ENCODE data around the gene SLC16A1. TPM values are rescaled to one million over a fixed set of nuclear protein-coding genes. Genes with fewer than 3 reads are reported as not detected.

The SLC16A1 gene
- total RNA-seq, 2 donors from 2014 or later = 14.6 to 110 TPM

GRCh38 chr1:112937070-112937469, 18.9 kb downstream of the SLC16A1 start:
- no peak for DNase-seq (ENCODE audit: low spot score)

GRCh38 chr1:112935461-112936111, 20.4 kb downstream of the SLC16A1 start:
- Histone ChIP-seq H3K4me3 (no peak overlapping the region), H3K36me3 (no peaks in the 10 kb centered on the region), H3K4me1 (replicated peaks) (no peaks in the 10 kb centered on the region), H3K27ac (peak overlapping the region in 1 of 2 donors; percentile 19), H3K27me3 (replicated peaks; ENCODE audit: insufficient read depth) (no peaks in the 10 kb centered on the region), H3K9me3 (no peaks in the 10 kb centered on the region)
- DNase-seq (ENCODE audit: low spot score) = no peak
- intact Hi-C loops (cut with DNase I) = no loop called here
- no peak for TF ChIP-seq POLR2AphosphoS5 (IDR thresholded peaks at IDR 0.05)
- TF ChIP-seq POLR2A (IDR thresholded peaks at IDR 0.05) = no peak
- TF ChIP-seq CTCF (IDR thresholded peaks at IDR 0.05) = no peak

More at GRCh38 chr1:112937070-112937469, 18.9 kb downstream of the SLC16A1 start:
- H3K4me1 ChIP-seq (replicated peaks) = no peaks in the 10 kb centered on the region
- H3K4me3 ChIP-seq = no peak overlapping the region
- no peaks in the 10 kb centered on the region for H3K9me3 ChIP-seq
- no peak overlapping the region for H3K27ac ChIP-seq
- no peaks in the 10 kb centered on the region for H3K36me3 ChIP-seq
- 19% methylated on average over 2 of the region's 2 CpGs for WGBS
- no peaks in the 10 kb centered on the region for H3K27me3 ChIP-seq (replicated peaks; ENCODE audit: insufficient read depth)
- intact Hi-C loops (cut with DNase I) = no loop called here
- TF ChIP-seq POLR2A (IDR thresholded peaks at IDR 0.05) (no peak), CTCF (IDR thresholded peaks at IDR 0.05) (no peak), POLR2AphosphoS5 (IDR thresholded peaks at IDR 0.05) (no peak)

- Histone ChIP-seq H3K9me3 (no peaks in the 10 kb centered on the region), H3K4me3 (no peak overlapping the region), H3K27ac (peak overlapping the region in 1 of 2 donors; percentile 46), H3K27me3 (replicated peaks; ENCODE audit: insufficient read depth) (no peaks in the 10 kb centered on the region), H3K36me3 (no peaks in the 10 kb centered on the region), H3K4me1 (replicated peaks) (no peaks in the 10 kb centered on the region)
- 14% methylated on average over 3 of the region's 3 CpGs for WGBS
- intact Hi-C loops (cut with DNase I) = no loop called here
- TF ChIP-seq POLR2AphosphoS5 (IDR thresholded peaks at IDR 0.05) (peak; percentile 43), CTCF (IDR thresholded peaks at IDR 0.05) (no peak), POLR2A (IDR thresholded peaks at IDR 0.05) (no peak)
- DNase-seq (ENCODE audit: low spot score) = peak; percentile 8
These were observed 21.4 kb downstream of the SLC16A1 start for GRCh38 chr1:112934577-112934976.

GRCh38 chr1:112933820-112934571, 22.0 kb downstream of the SLC16A1 start:
- WGBS = 95% methylated on average over 3 of the region's 3 CpGs
- H3K27me3 ChIP-seq (replicated peaks; ENCODE audit: insufficient read depth) = no peaks in the 10 kb centered on the region
- no peaks in the 10 kb centered on the region for H3K4me1 ChIP-seq (replicated peaks)
- TF ChIP-seq POLR2A (IDR thresholded peaks at IDR 0.05) (no peak), CTCF (IDR thresholded peaks at IDR 0.05) (no peak), POLR2AphosphoS5 (IDR thresholded peaks at IDR 0.05) (no peak)
- intact Hi-C loops (cut with DNase I) = no loop called here
- DNase-seq (ENCODE audit: low spot score) = no peak
- peak overlapping the region in 1 of 2 donors; percentile 46 for H3K27ac ChIP-seq
- H3K9me3 ChIP-seq = no peaks in the 10 kb centered on the region
- no peaks in the 10 kb centered on the region for H3K36me3 ChIP-seq
- H3K4me3 ChIP-seq = no peak overlapping the region
